Measurements from ENCODE around the gene ICAM4. TPM values are rescaled to one million over a fixed set of nuclear protein-coding genes. Genes with fewer than 3 reads are reported as not detected.

The ICAM4 gene
- total and polyA plus RNA-seq, 8 donors, result 0.56 to 1.9 (median 0.85) TPM; not detected in 5

GRCh38 chr19:10290876-10291553, 4.3 kb downstream of the ICAM4 start:
- intact Hi-C loops (cut with DNase I; ENCODE audit: low total_unique reads), result no loop called here
- peak overlapping the region in 2 of 5 donors; percentile 11 to 34 for H3K27ac ChIP-seq
- no peaks in the 10 kb centered on the region for H3K9me3 ChIP-seq
- 1 to 2% (median 1%) methylated on average over 18 to 57 of the region's 57 CpGs for WGBS, 5 donors
- no peak for TF ChIP-seq POLR2A (IDR thresholded peaks at IDR 0.05)
- no peak for TF ChIP-seq POLR2AphosphoS5 (IDR thresholded peaks at IDR 0.05)
- no peak for TF ChIP-seq EP300 (IDR thresholded peaks at IDR 0.05)
- TF ChIP-seq CTCF (IDR thresholded peaks at IDR 0.05), result no peak
- H3K36me3 ChIP-seq, result peaks cover 0 to 2% (median under 1%) of the 10 kb centered on the region in 4 donors
- H3K27me3 ChIP-seq, result peaks cover 45 to 97% (median 93%) of the 10 kb centered on the region in 3 donors
- peaks cover 62 to 97% (median 93%) of the 10 kb centered on the region in 4 donors for H3K4me1 ChIP-seq
- DNase-seq, result peak; percentile 48 to 70
- peak overlapping the region; percentile 33 to 51 (median 43) for H3K4me3 ChIP-seq

GRCh38 chr19:10291554-10292205, 4.9 kb downstream of the ICAM4 start:
- WGBS, 5 donors, result 0 to 2% (median 2%) methylated on average over 28 to 49 of the region's 49 CpGs
- intact Hi-C loops (cut with DNase I; ENCODE audit: low total_unique reads), result no loop called here
- Histone ChIP-seq H3K4me3 (peak overlapping the region; percentile 33 to 51 (median 43)), H3K9me3 (no peaks in the 10 kb centered on the region), H3K36me3 (no peaks in the 10 kb centered on the region), H3K27me3 (peaks cover 49 to 100% (median 100%) of the 10 kb centered on the region in 3 donors), H3K4me1 (peaks cover 65 to 97% (median 92%) of the 10 kb centered on the region in 4 donors), H3K27ac (peak overlapping the region in 2 of 5 donors; percentile 11 to 34)
- no peak for DNase-seq
- no peak for TF ChIP-seq POLR2AphosphoS5 (IDR thresholded peaks at IDR 0.05)
- no peak for TF ChIP-seq CTCF (IDR thresholded peaks at IDR 0.05)
- TF ChIP-seq EP300 (IDR thresholded peaks at IDR 0.05), result no peak
- no peak for TF ChIP-seq POLR2A (IDR thresholded peaks at IDR 0.05)

- Histone ChIP-seq H3K36me3 (no peaks in the 10 kb centered on the region), H3K4me1 (peaks cover 59 to 91% (median 86%) of the 10 kb centered on the region in 4 donors), H3K27me3 (peaks cover 49 to 100% (median 95%) of the 10 kb centered on the region in 3 donors), H3K9me3 (no peaks in the 10 kb centered on the region), H3K27ac (peak overlapping the region in 1 of 5 donors; percentile 34), H3K4me3 (peak overlapping the region; percentile 33 to 51 (median 43))
- TF ChIP-seq EP300 (IDR thresholded peaks at IDR 0.05), result no peak
- no peak for TF ChIP-seq POLR2A (IDR thresholded peaks at IDR 0.05)
- TF ChIP-seq POLR2AphosphoS5 (IDR thresholded peaks at IDR 0.05), result no peak
- no peak for TF ChIP-seq CTCF (IDR thresholded peaks at IDR 0.05)
- DNase-seq, result peak; percentile 82 to 87
- intact Hi-C loops (cut with DNase I; ENCODE audit: low total_unique reads), result no loop called here
- WGBS, 5 donors, result 0 to 2% (median 2%) methylated on average over 24 to 45 of the region's 45 CpGs
Measured at GRCh38 chr19:10292206-10292788, 5.5 kb downstream of the ICAM4 start.

Data from stomach (tissue), 9 donors.